ENCODE results near the gene FOXN3. TPM values are rescaled to one million over a fixed set of nuclear protein-coding genes. Genes with fewer than 3 reads are reported as not detected.

FOXN3 gene
- total RNA-seq, 4 donors from 2014 or later: 118 to 211 (median 167) TPM

GRCh38 chr14:89247457-89248122 lies 169.4 kb downstream of the FOXN3 start:
- H3K4me3 ChIP-seq (ENCODE audit: low read depth, poor library complexity, severe bottlenecking): no peak overlapping the region
- TF ChIP-seq POLR2A (IDR thresholded peaks at IDR 0.05): no peak
- TF ChIP-seq CTCF (IDR thresholded peaks at IDR 0.05): no peak
- no peak for DNase-seq (ENCODE audit: low spot score in 2 of 2)
- intact Hi-C loops (cut with DNase I; ENCODE audit: low total_unique reads): no loop called here
- WGBS, 2 donors: 96 to 99% methylated on average over 3 of the region's 3 CpGs

GRCh38 chr14:89246290-89246689 lies 170.7 kb downstream of the FOXN3 start:
- 83 to 95% methylated on average over 8 of the region's 8 CpGs for WGBS, 2 donors
- DNase-seq (ENCODE audit: low spot score in 2 of 2): peak in 1 of 2 donors; percentile 62
- H3K4me3 ChIP-seq (ENCODE audit: low read depth, poor library complexity, severe bottlenecking): no peak overlapping the region
- intact Hi-C loops (cut with DNase I; ENCODE audit: low total_unique reads): no loop called here
- no peak for TF ChIP-seq POLR2A (IDR thresholded peaks at IDR 0.05)

- TF ChIP-seq POLR2A (IDR thresholded peaks at IDR 0.05): no peak
- no peak overlapping the region for H3K4me3 ChIP-seq (ENCODE audit: low read depth, poor library complexity, severe bottlenecking)
- 65 to 76% methylated on average over 9 of the region's 9 CpGs for WGBS, 2 donors
- DNase-seq (ENCODE audit: low spot score in 2 of 2): no peak
- intact Hi-C loops (cut with DNase I; ENCODE audit: low total_unique reads): no loop called here
Observed at GRCh38 chr14:89245802-89246201, 171.2 kb downstream of the FOXN3 start.

GRCh38 chr14:89244720-89245119 lies 172.3 kb downstream of the FOXN3 start:
- intact Hi-C loops (cut with DNase I; ENCODE audit: low total_unique reads): no loop called here
- H3K4me3 ChIP-seq (ENCODE audit: low read depth, poor library complexity, severe bottlenecking): no peak overlapping the region
- 86 to 91% methylated on average over 6 of the region's 6 CpGs for WGBS, 2 donors
- TF ChIP-seq CTCF (IDR thresholded peaks at IDR 0.05) (no peak), POLR2A (IDR thresholded peaks at IDR 0.05) (no peak)
- DNase-seq (ENCODE audit: low spot score in 2 of 2): no peak

- intact Hi-C loops (cut with DNase I; ENCODE audit: low total_unique reads): no loop called here
- H3K4me3 ChIP-seq (ENCODE audit: low read depth, poor library complexity, severe bottlenecking): no peak overlapping the region
- no peak for DNase-seq (ENCODE audit: low spot score in 2 of 2)
- TF ChIP-seq POLR2A (IDR thresholded peaks at IDR 0.05): no peak
- no peak for TF ChIP-seq CTCF (IDR thresholded peaks at IDR 0.05)
- WGBS, 2 donors: 90 to 95% methylated on average over 6 of the region's 6 CpGs
Observed at GRCh38 chr14:89243741-89244140, 173.3 kb downstream of the FOXN3 start.

GRCh38 chr14:89243286-89243685 lies 173.7 kb downstream of the FOXN3 start:
- intact Hi-C loops (cut with DNase I; ENCODE audit: low total_unique reads): no loop called here
- no peak overlapping the region for H3K4me3 ChIP-seq (ENCODE audit: low read depth, poor library complexity, severe bottlenecking)
- DNase-seq (ENCODE audit: low spot score in 2 of 2): no peak
- 41 to 42% methylated on average over 4 of the region's 4 CpGs for whole genome bisulfite sequencing, 2 donors
- no peak for TF ChIP-seq POLR2A (IDR thresholded peaks at IDR 0.05)
- TF ChIP-seq CTCF (IDR thresholded peaks at IDR 0.05): no peak

- DNase-seq (ENCODE audit: low spot score in 2 of 2): no peak
- TF ChIP-seq POLR2A (IDR thresholded peaks at IDR 0.05): no peak
- TF ChIP-seq CTCF (IDR thresholded peaks at IDR 0.05): no peak
- intact Hi-C loops (cut with DNase I; ENCODE audit: low total_unique reads): no loop called here
- 67 to 72% methylated on average over 9 of the region's 9 CpGs for WGBS, 2 donors
- no peak overlapping the region for H3K4me3 ChIP-seq (ENCODE audit: low read depth, poor library complexity, severe bottlenecking)
Observed at GRCh38 chr14:89242652-89243279, 174.3 kb downstream of the FOXN3 start.

All from lower leg skin (tissue), 4 donors.